H9 (cell line): ENCODE data around the gene FAT2. TPM values are rescaled to one million over a fixed set of nuclear protein-coding genes. Genes with fewer than 3 reads are reported as not detected.

ENCODE experiments used
- DNase-seq: peaks from one replicate; pipeline ENCODE4 v3.0.0-alpha.2; 2017
- H2AFZ ChIP-seq: one replicate; pipeline ENCODE4 v1.6.1; 2013; ENCODE audit warnings: mild to moderate bottlenecking, low read length, control low read depth, moderate library complexity
- H2AK5ac ChIP-seq: 2 replicates; pipeline ENCODE4 v1.6.1; 2013; ENCODE audit warnings: low read length, control low read depth, mixed read lengths; ENCODE audit not compliant: insufficient read length
- H2BK120ac ChIP-seq: one replicate; pipeline ENCODE4 v1.6.1; 2013; ENCODE audit warnings: low read depth, mild to moderate bottlenecking, low read length, control low read depth, inconsistent platforms; ENCODE audit not compliant: poor library complexity, severe bottlenecking
- H2BK12ac ChIP-seq: 2 replicates; pipeline ENCODE4 v1.6.1; 2013; ENCODE audit warnings: low read length, control low read depth, mixed read lengths, low read depth; ENCODE audit not compliant: insufficient read length
- H2BK15ac ChIP-seq: 2 replicates; pipeline ENCODE4 v1.6.1; 2013; ENCODE audit warnings: low read depth, low read length, control low read depth
- H2BK20ac ChIP-seq: one replicate; pipeline ENCODE4 v1.6.1; 2013; ENCODE audit warnings: low read depth, mild to moderate bottlenecking, low read length, control low read depth, inconsistent platforms; ENCODE audit not compliant: poor library complexity, severe bottlenecking
- H2BK5ac ChIP-seq: 2 replicates; pipeline ENCODE4 v1.6.1; 2013; ENCODE audit warnings: low read length, control low read depth, mixed read lengths; ENCODE audit not compliant: insufficient read length
- H3K14ac ChIP-seq: 2 replicates; pipeline ENCODE4 v1.6.1; 2013; ENCODE audit warnings: low read length, control low read depth; ENCODE audit not compliant: insufficient read depth
- H3K18ac ChIP-seq: 2 replicates; pipeline ENCODE4 v1.6.1; 2013; ENCODE audit warnings: low read depth, mild to moderate bottlenecking, mixed read lengths, low read length, control low read depth; ENCODE audit not compliant: insufficient read length
- H3K23ac ChIP-seq: 2 replicates; pipeline ENCODE4 v1.6.1; 2013; ENCODE audit warnings: low read length, control low read depth, mixed read lengths, low read depth; ENCODE audit not compliant: insufficient read length
- H3K23me2 ChIP-seq: 2 replicates; pipeline ENCODE4 v1.6.1; 2013; ENCODE audit warnings: low read depth, mild to moderate bottlenecking, mixed read lengths, low read length, control low read depth; ENCODE audit not compliant: insufficient read length, poor library complexity, severe bottlenecking
- H3K27ac ChIP-seq: 2 replicates; pipeline ENCODE4 v1.5.1; 2013; ENCODE audit warnings: low read length, control low read depth, mixed read lengths, low read depth; ENCODE audit not compliant: insufficient read length
- H3K27me3 ChIP-seq: 2 replicates; pipeline ENCODE4 v1.6.1; 2013; ENCODE audit warnings: low read length, control low read depth, inconsistent platforms; ENCODE audit not compliant: insufficient read depth
- H3K4ac ChIP-seq: 2 replicates; pipeline ENCODE4 v1.6.1; 2013; ENCODE audit warnings: low read depth, mild to moderate bottlenecking, control low read depth, inconsistent platforms, low read length, moderate library complexity
- H3K4me1 ChIP-seq: 2 replicates; pipeline ENCODE4 v1.6.1; 2013; ENCODE audit warnings: low read length, control low read depth, inconsistent platforms; ENCODE audit not compliant: insufficient read depth
- H3K4me2 ChIP-seq: 2 replicates; pipeline ENCODE4 v1.6.1; 2013; ENCODE audit warnings: low read length, control low read depth, mixed read lengths; ENCODE audit not compliant: insufficient read length, insufficient read depth
- H3K56ac ChIP-seq: 2 replicates; pipeline ENCODE4 v1.6.1; 2013; ENCODE audit warnings: low read depth, mild to moderate bottlenecking, mixed read lengths, low read length, control low read depth; ENCODE audit not compliant: insufficient read length
- H3K79me1 ChIP-seq: 2 replicates; pipeline ENCODE4 v1.6.1; 2013; ENCODE audit warnings: low read depth, mild to moderate bottlenecking, moderate library complexity, low read length, control low read depth, inconsistent platforms; ENCODE audit not compliant: insufficient read depth, poor library complexity, severe bottlenecking
- H3K79me2 ChIP-seq: 2 replicates; pipeline ENCODE4 v1.6.1; 2013; ENCODE audit warnings: low read length, control low read depth, inconsistent platforms; ENCODE audit not compliant: insufficient read depth
- H3K9ac ChIP-seq: 2 replicates; pipeline ENCODE4 v1.6.1; 2013; ENCODE audit warnings: low read length, control low read depth, mixed read lengths; ENCODE audit not compliant: insufficient read length; ENCODE audit errors: extremely low read depth
- H3K9me3 ChIP-seq: one replicate; pipeline ENCODE4 v1.6.1; 2013; ENCODE audit warnings: low read depth, low read length, inconsistent platforms; ENCODE audit not compliant: control insufficient read depth
- H3T11ph ChIP-seq: one replicate; pipeline ENCODE4 v1.6.1; 2013; ENCODE audit warnings: mild to moderate bottlenecking, low read length, control low read depth, inconsistent platforms
- H4K20me1 ChIP-seq: one replicate; pipeline ENCODE4 v1.6.1; 2013; ENCODE audit not compliant: control insufficient read depth, insufficient read length, insufficient read depth
- H4K5ac ChIP-seq: 2 replicates; pipeline ENCODE4 v1.6.1; 2013; ENCODE audit warnings: low read depth, mild to moderate bottlenecking, mixed read lengths, low read length, control low read depth; ENCODE audit not compliant: insufficient read length
- H4K8ac ChIP-seq: replicated peaks from 2 replicates; pipeline ENCODE4 v1.6.1; 2013; ENCODE audit warnings: low read length, control low read depth, mixed read lengths, low read depth; ENCODE audit not compliant: insufficient read length
- H4K91ac ChIP-seq: 2 replicates; pipeline ENCODE4 v1.6.1; 2013; ENCODE audit warnings: low read depth, mild to moderate bottlenecking, moderate library complexity, mixed read lengths, low read length, control low read depth; ENCODE audit not compliant: insufficient read length
- H3K27ac Mint-ChIP-seq, 3 experiments: 2 replicates in 2 of 3; 3 replicates in 1 of 3; pipeline ENCODE4 v1.8.0; 2020 to 2021; ENCODE audit warnings: mixed read lengths in 3 of 3, mild to moderate bottlenecking in 1 of 3, moderate library complexity in 1 of 3
- H3K27me3 Mint-ChIP-seq: 2 replicates; pipeline ENCODE4 v1.8.0; 2021; ENCODE audit warnings: low read depth, mild to moderate bottlenecking, moderate library complexity, mixed read lengths
- H3K36me3 Mint-ChIP-seq, 3 experiments: 2 replicates in 2 of 3; 3 replicates in 1 of 3; pipeline ENCODE4 v1.8.0; 2020 to 2021; ENCODE audit warnings: low read depth in 3 of 3, mixed read lengths in 3 of 3; ENCODE audit not compliant: insufficient read depth in 1 of 3
- H3K4me1 Mint-ChIP-seq, 2 experiments: 2 replicates each; pipeline ENCODE4 v1.8.0; 2020; ENCODE audit warnings: mixed read lengths in 2 of 2
- H3K4me3 Mint-ChIP-seq, 2 experiments: 2 replicates in 1 of 2; 3 replicates in 1 of 2; pipeline ENCODE4 v1.8.0; 2020 to 2021; ENCODE audit warnings: mild to moderate bottlenecking in 2 of 2, mixed read lengths in 2 of 2, moderate library complexity in 1 of 2
- H3K9me3 Mint-ChIP-seq, 2 experiments: 2 replicates in 1 of 2; 3 replicates in 1 of 2; pipeline ENCODE4 v1.8.0; 2020; ENCODE audit warnings: mild to moderate bottlenecking in 2 of 2, mixed read lengths in 2 of 2, moderate library complexity in 1 of 2
- WGBS: extraction: QIAGEN DNeasy Blood & Tissue Kit; methylation state at CpG from one replicate; pipeline ENCODE4 v1.1.7; 2013; ENCODE audit warnings: missing lambda C conversion rate, low lambda C conversion rate, mixed read lengths; ENCODE audit not compliant: insufficient read length; ENCODE audit errors: extremely low coverage; 5-methylcytosine and 5-hydroxymethylcytosine counted together
- total RNA-seq: library from RNA; stranded (reverse); gene quantifications from 2 replicates; pipeline ENCODE4 v1.2.1, GENCODE V29; 2021
- TF ChIP-seq, protein P1 (sequence below): fragments of 200-600 bp; sonication (generic); conservative IDR thresholded peaks from 3 replicates; pipeline ENCODE4 v1.8.0; 2021; ENCODE audit warnings: antibody characterized with exemption, mild to moderate bottlenecking

The FAT2 gene
- total RNA-seq, 1 experiment from 2014 or later, result 0.15 TPM

- Histone ChIP-seq H3K79me1 (no peaks in the 10 kb centered on the region), H3K14ac (no peak overlapping the region)
Measured at GRCh38 chr5:151547364-151547763, 43.8 kb downstream of the FAT2 start.

More at GRCh38 chr5:151547364-151547763, 43.8 kb downstream of the FAT2 start:
- no peaks in the 10 kb centered on the region for H3K36me3 Mint-ChIP-seq
- peaks cover 7% of the 10 kb centered on the region for H3K27me3 Mint-ChIP-seq
- Histone ChIP-seq H4K5ac (no peak overlapping the region), H2BK15ac (no peak overlapping the region), H3K23ac (no peak overlapping the region), H2AFZ (no peak overlapping the region), H3K9ac (no peak overlapping the region), H2BK20ac (no peak overlapping the region), H3K23me2 (no peaks in the 10 kb centered on the region), H3K4ac (no peak overlapping the region), H4K8ac (no peak overlapping the region), H3K4me2 (no peak overlapping the region), H2BK5ac (no peak overlapping the region), H3K4me1 (no peaks in the 10 kb centered on the region), H3K79me2 (no peaks in the 10 kb centered on the region), H3K27me3 (no peaks in the 10 kb centered on the region), H3K9me3 (no peaks in the 10 kb centered on the region), H3K27ac (no peak overlapping the region), H2BK12ac (no peak overlapping the region), H2BK120ac (no peak overlapping the region), H2AK5ac (no peak overlapping the region), H4K91ac (no peak overlapping the region), H3T11ph (no peak overlapping the region), H3K56ac (no peak overlapping the region), H3K18ac (no peak overlapping the region), H4K20me1 (no peaks in the 10 kb centered on the region)
- TF ChIP-seq, protein P1, sequence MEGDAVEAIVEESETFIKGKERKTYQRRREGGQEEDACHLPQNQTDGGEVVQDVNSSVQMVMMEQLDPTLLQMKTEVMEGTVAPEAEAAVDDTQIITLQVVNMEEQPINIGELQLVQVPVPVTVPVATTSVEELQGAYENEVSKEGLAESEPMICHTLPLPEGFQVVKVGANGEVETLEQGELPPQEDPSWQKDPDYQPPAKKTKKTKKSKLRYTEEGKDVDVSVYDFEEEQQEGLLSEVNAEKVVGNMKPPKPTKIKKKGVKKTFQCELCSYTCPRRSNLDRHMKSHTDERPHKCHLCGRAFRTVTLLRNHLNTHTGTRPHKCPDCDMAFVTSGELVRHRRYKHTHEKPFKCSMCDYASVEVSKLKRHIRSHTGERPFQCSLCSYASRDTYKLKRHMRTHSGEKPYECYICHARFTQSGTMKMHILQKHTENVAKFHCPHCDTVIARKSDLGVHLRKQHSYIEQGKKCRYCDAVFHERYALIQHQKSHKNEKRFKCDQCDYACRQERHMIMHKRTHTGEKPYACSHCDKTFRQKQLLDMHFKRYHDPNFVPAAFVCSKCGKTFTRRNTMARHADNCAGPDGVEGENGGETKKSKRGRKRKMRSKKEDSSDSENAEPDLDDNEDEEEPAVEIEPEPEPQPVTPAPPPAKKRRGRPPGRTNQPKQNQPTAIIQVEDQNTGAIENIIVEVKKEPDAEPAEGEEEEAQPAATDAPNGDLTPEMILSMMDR, result no peak
- H3K4me3 Mint-ChIP-seq, result no peak overlapping the region
- H3K9me3 Mint-ChIP-seq, result no peaks in the 10 kb centered on the region; a peak in 1 of 5 replicates
- peaks cover 6 to 9% of the 10 kb centered on the region in 2 experiments for H3K4me1 Mint-ChIP-seq
- no peak overlapping the region for H3K27ac Mint-ChIP-seq
- no peak for DNase-seq
- no CpG with 5 or more reads among the region's 4 CpGs for WGBS
